PFSK-1 (cell line): ENCODE measurements around the gene RAD54L2.

Source experiments
- FOXP2 ChIP-seq: optimal IDR thresholded peaks from 2 replicates; pipeline ENCODE3; 2011; ENCODE audit warnings: borderline replicate concordance, control low read depth, inconsistent platforms; ENCODE audit not compliant: insufficient read depth; ENCODE audit errors: extremely low read length, extremely low read depth
- POLR2AphosphoS5 ChIP-seq: IDR thresholded peaks from 2 replicates; pipeline ENCODE4 v1.6.1; 2012; ENCODE audit warnings: low read depth, mild to moderate bottlenecking, control low read depth, low read length, moderate library complexity
- SIN3A ChIP-seq: IDR thresholded peaks from 2 replicates; pipeline ENCODE4 v1.6.1; 2012; ENCODE audit warnings: mild to moderate bottlenecking, low read length, moderate library complexity, borderline replicate concordance; ENCODE audit not compliant: insufficient read depth
- TAF1 ChIP-seq: IDR thresholded peaks from 2 replicates; pipeline ENCODE4 v1.6.1; 2012; ENCODE audit warnings: low read length, control low read depth, borderline replicate concordance; ENCODE audit not compliant: insufficient read depth
- TF ChIP-seq, protein P1 (sequence below), 2 experiments: IDR thresholded peaks; 2 replicates each; pipeline versions ENCODE4 v1.6.1 to v1.8.0; 2011 to 2012; ENCODE audit warnings: low read depth in 2 of 2, low read length in 2 of 2, control low read depth in 1 of 2, inconsistent platforms in 1 of 2, mild to moderate bottlenecking in 1 of 2, moderate library complexity in 1 of 2; ENCODE audit not compliant: insufficient read depth in 1 of 2

RAD54L2 gene

DNA sequence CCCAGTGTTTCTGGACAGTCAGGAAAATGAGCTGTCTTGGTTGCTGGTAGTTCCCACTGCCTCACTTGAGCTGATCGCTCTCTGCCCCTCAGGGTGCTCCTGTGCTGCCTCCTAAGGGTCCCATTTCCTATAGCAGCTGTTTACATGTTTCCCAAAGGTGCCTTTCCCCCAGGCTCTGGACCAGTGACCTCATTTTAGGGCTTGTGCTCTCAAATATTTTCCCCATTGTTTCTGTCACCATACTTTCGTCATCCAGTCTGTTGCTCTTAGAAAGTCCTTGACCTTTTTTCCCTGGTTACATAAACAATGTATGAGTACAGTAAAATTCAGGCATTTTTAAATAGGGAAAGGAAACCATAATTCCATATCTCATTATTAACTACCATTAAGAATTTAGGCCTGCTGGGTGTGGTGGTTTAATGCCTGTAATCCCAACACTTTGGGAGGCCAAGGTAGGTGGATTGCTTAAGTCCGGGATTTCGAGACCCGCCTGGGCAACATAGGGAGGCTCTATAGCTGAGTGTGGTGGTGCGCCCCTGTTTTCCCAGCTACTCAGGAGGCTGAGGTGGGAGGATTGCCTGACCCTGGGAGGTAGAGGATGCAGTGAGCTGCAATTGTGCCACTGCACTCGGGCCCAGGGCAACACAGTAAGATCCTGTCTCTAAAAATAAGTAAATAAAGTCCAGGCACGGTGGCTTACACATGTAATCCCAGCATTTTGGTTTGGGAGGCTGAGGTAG is 11.7 kb downstream of the RAD54L2 start:
- TF ChIP-seq, protein P1, sequence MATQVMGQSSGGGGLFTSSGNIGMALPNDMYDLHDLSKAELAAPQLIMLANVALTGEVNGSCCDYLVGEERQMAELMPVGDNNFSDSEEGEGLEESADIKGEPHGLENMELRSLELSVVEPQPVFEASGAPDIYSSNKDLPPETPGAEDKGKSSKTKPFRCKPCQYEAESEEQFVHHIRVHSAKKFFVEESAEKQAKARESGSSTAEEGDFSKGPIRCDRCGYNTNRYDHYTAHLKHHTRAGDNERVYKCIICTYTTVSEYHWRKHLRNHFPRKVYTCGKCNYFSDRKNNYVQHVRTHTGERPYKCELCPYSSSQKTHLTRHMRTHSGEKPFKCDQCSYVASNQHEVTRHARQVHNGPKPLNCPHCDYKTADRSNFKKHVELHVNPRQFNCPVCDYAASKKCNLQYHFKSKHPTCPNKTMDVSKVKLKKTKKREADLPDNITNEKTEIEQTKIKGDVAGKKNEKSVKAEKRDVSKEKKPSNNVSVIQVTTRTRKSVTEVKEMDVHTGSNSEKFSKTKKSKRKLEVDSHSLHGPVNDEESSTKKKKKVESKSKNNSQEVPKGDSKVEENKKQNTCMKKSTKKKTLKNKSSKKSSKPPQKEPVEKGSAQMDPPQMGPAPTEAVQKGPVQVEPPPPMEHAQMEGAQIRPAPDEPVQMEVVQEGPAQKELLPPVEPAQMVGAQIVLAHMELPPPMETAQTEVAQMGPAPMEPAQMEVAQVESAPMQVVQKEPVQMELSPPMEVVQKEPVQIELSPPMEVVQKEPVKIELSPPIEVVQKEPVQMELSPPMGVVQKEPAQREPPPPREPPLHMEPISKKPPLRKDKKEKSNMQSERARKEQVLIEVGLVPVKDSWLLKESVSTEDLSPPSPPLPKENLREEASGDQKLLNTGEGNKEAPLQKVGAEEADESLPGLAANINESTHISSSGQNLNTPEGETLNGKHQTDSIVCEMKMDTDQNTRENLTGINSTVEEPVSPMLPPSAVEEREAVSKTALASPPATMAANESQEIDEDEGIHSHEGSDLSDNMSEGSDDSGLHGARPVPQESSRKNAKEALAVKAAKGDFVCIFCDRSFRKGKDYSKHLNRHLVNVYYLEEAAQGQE (IDR thresholded peaks at IDR 0.05; ENCODE audit: insufficient read depth in 1 of 2, low read depth in 2 of 2, low read length in 2 of 2), result no peak
- TF ChIP-seq FOXP2 (no peak), SIN3A (no peak), POLR2AphosphoS5 (no peak), TAF1 (no peak)

DNA sequence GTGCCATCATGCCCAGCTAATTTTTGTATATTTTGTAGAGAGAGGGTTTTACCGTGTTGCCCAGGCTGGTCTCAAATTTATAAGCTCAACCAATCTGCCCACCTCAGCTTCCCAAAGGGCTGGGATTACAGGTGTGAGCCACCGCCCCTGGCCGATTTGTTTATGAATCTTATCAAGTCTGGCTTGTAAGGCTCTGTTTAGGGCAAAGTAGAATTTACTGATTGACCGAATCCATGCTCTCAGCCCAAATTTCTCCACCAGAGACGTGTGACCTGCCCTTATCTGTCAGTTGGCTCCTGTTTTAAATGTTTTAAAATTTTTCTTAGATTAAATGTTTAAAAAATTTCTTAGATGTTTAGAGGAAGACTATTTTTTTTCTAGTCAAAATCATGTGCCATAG is 19.5 kb downstream of the RAD54L2 start:
- TF ChIP-seq, protein P1 (IDR thresholded peaks at IDR 0.05; ENCODE audit: insufficient read depth in 1 of 2, low read depth in 2 of 2, low read length in 2 of 2), result no peak
- TF ChIP-seq FOXP2, result no peak
- no peak for TF ChIP-seq SIN3A
- TF ChIP-seq POLR2AphosphoS5, result no peak
- TF ChIP-seq TAF1, result no peak

DNA sequence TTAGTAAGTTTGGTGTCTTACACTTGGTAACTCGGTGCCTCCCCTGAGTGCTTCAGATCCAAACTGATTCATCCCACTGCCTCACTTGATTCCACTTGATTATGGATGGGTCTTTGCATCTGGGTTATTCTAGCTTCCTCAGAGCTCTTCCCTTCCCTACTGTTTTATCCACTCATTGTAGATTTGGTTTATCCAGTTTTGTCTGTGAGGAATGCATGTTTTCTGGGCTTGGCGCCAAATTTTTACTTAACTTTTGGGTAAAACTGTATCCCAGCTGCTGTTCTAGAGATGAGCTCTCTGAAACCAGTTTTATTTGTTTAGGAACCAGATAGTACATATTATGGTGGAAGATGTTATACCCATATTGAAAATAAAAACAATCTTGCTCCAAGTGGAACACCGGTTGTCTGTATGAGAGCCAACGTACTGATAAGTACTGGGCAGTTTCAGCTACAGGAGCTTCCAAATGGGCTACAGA is 20.9 kb downstream of the RAD54L2 start:
- TF ChIP-seq POLR2AphosphoS5 (no peak), SIN3A (no peak), TAF1 (no peak), FOXP2 (no peak)
- TF ChIP-seq, protein P1 (IDR thresholded peaks at IDR 0.05; ENCODE audit: insufficient read depth in 1 of 2, low read depth in 2 of 2, low read length in 2 of 2), result no peak

DNA sequence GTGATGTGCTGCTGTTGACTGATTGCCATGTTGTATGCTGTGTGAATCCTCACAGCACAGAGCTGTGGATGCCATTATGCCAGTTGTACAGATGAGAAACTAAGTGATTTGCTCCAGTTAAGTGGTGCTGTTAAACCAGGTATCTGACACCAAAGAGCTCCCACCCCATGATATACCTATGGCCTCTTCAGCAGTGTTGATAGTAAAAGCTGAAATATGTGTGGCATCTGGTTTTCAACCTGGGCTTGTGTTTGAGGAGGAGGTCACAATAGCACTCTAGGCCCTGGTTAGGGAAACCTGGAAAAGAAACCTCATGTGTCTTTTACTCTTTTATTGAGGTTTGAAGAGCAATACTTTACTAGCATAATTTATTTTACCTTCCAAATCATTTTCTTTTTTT is 21.4 kb downstream of the RAD54L2 start:
- TF ChIP-seq SIN3A (no peak), POLR2AphosphoS5 (no peak), TAF1 (no peak), FOXP2 (no peak)
- TF ChIP-seq, protein P1 (IDR thresholded peaks at IDR 0.05; ENCODE audit: insufficient read depth in 1 of 2, low read depth in 2 of 2, low read length in 2 of 2), result no peak
